ENCODE data around the gene CACNA1B. TPM values are rescaled to one million over a fixed set of nuclear protein-coding genes. Genes with fewer than 3 reads are reported as not detected.

CACNA1B gene
- total and polyA plus RNA-seq, 8 donors, result 0.16 to 1.3 (median 0.31) TPM

DNA sequence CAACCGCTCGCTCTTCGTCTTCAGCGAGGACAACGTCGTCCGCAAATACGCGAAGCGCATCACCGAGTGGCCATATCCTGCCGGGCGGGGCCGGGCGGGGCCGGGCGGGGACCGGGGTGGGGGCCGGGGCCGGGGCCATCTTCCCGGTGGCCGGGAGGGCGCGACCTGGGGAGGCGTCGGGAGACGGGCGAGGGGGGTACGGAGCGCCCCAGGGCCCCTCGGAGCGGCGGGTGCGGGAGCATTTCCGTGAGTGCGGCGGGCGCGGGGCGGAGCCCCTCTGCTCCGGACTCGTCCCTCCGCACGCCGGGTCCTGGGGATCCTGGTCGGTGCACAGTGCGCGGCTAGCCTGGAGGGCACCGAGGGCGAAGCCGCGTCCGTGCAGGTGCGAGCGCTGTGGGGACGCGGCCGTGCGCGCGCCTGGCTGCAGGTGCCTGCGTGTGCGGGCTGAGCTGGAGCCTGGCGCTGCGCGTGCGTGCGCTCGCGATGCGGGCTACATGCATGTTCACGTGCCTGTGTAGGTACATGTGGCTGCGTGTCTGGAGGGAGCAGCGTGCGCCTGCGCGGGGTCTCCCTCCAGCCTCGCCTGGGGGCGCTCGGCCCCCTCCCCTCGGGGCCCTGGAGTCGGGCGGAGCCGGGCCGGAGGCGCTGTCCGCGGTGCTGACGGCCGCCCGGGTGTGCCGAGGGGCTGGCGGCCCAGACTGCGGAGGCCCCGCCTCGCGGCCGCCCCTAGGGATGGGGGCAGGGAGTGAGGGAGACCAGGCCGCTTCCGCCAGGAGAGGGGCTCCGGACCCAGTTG lies 762 bp downstream of the CACNA1B start:
- intact Hi-C loops (cut with DNase I), result no loop called here
- no peak for TF ChIP-seq CTCF (IDR thresholded peaks at IDR 0.05)
- Histone ChIP-seq H3K27ac (no peak overlapping the region), H3K36me3 (no peaks in the 10 kb centered on the region), H3K9me3 (no peaks in the 10 kb centered on the region), H3K4me1 (no peaks in the 10 kb centered on the region), H3K4me3 (peak overlapping the region; percentile 8 to 51 (median 26)), H3K27me3 (peaks cover 0 to 4% (median 0%) of the 10 kb centered on the region in 4 donors)
- WGBS, 2 donors, result 1 to 3% methylated on average over 59 to 101 of the region's 101 CpGs
- FAIRE-seq, result no peak
- peak in 4 of 6 donors; percentile 16 to 76 (median 60) for DNase-seq
- peak; percentile 64 to 95 (median 78) for ATAC-seq

DNA sequence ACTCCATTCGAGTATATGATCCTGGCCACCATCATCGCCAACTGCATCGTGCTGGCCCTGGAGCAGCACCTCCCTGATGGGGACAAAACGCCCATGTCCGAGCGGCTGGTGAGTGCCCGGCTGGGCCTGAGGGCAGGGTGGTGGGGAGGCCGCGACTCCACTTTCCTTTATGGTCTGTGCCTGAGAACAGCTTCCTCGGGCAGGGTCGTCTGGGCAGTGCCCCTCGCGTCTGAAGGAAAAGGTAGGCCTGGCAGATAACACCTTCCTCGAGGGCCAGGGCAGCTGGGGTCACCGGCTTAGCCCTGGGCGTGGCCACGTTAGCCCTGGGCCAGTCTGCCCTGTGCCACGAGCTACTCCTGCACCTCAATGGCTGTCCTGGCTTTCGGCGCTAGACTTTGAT lies 1.5 kb downstream of the CACNA1B start:
- 73 to 75% methylated on average over 20 of the region's 20 CpGs for WGBS, 2 donors
- Histone ChIP-seq H3K27ac (no peak overlapping the region), H3K27me3 (peaks cover 0 to 4% (median 0%) of the 10 kb centered on the region in 4 donors), H3K4me3 (no peak overlapping the region), H3K36me3 (no peaks in the 10 kb centered on the region), H3K9me3 (no peaks in the 10 kb centered on the region), H3K4me1 (no peaks in the 10 kb centered on the region)
- ATAC-seq, result no peak
- FAIRE-seq, result no peak
- intact Hi-C loops (cut with DNase I), result no loop called here
- no peak for DNase-seq
- no peak for TF ChIP-seq CTCF (IDR thresholded peaks at IDR 0.05)

- FAIRE-seq, result no peak
- no peak for ATAC-seq
- Histone ChIP-seq H3K27me3 (peaks cover 0 to 4% (median 0%) of the 10 kb centered on the region in 4 donors), H3K36me3 (no peaks in the 10 kb centered on the region), H3K4me3 (no peak overlapping the region), H3K27ac (no peak overlapping the region), H3K9me3 (no peaks in the 10 kb centered on the region), H3K4me1 (no peaks in the 10 kb centered on the region)
- no peak for TF ChIP-seq CTCF (IDR thresholded peaks at IDR 0.05)
- no peak for DNase-seq
- WGBS, 2 donors, result 67 to 82% methylated on average over 7 to 8 of the region's 8 CpGs
- intact Hi-C loops (cut with DNase I), result no loop called here
These were observed 2.1 kb downstream of the CACNA1B start for GRCh38 chr9:137879566-137880150.

DNA sequence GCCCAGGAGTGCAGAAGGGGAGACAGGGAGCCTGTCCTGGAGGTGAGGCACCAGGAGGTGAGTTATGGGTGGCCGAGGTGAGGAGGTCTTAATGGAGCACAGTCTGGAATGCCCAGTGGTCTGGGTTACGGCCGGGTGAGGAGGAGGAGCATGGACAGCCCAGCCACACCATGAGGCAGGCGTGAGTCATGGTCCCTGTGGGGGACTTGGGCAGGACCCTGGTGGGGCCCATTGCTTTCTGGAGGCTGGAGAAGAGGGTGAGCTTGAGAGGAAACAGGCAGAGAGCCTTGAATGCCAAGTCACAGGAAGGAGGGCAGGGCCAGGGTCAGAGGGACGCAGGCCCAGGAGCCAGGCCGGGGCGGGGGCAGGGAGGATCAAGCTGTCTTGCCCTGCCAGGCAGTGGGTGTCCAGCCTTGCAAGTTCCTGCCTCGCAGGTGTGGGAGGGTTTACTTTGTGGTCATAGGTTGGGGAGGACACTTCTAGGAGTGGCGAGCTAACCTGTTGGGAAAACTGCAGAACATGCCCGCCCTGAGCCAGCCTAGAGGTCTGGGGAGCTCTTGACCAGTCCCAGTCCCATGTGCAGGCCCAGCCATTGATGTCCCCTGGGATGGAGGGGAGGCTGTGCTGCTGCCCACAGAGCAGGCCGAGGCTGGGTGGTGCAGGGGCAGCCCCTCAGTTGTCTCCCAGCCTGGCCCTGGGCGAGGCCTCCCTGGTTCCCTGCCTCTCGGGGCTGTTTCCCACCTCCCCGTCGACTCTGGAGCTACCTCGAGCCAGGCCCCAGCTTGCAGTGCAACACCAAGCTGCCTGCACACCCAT lies 2.8 kb downstream of the CACNA1B start:
- no peaks in the 10 kb centered on the region for H3K36me3 ChIP-seq
- no peaks in the 10 kb centered on the region for H3K9me3 ChIP-seq
- no peak for FAIRE-seq
- no peak for TF ChIP-seq CTCF (IDR thresholded peaks at IDR 0.05)
- no peak overlapping the region for H3K4me3 ChIP-seq
- no peaks in the 10 kb centered on the region for H3K4me1 ChIP-seq
- ATAC-seq, result no peak
- H3K27me3 ChIP-seq, result peaks cover 0 to 4% (median 0%) of the 10 kb centered on the region in 4 donors
- H3K27ac ChIP-seq, result no peak overlapping the region
- intact Hi-C loops (cut with DNase I), result no loop called here
- 65 to 74% methylated on average over 16 of the region's 16 CpGs for WGBS, 2 donors
- DNase-seq, result peak in 1 of 6 donors; percentile 53

All from pancreas (tissue), 10 donors.